ENCODE results near the gene GYPE.
"Not testable (repeated sequence)": the region's sequence is repeated elsewhere in the genome, so short reads cannot be mapped to it uniquely, and the experiment has no call there.

GYPE gene

DNA sequence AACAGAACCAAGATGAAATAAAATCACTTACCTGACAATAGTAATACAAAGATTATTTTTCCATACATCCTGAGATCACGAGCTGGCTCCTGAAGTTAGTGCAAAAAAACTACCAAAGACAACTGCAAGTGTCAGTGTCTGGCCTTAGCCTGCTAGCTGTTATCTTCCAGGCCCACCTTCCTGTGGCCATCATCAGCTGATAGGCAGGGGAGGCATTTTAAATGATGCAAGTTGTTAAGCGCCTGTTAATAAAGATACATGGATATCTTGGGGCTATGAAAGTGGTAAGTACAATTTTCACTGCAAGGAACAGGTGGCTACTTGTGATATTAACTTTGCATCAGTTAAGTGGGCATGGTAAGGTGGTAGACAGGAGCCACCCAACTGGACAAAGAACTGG, at the start of gene GYPE:
GYPE (minus strand) TSS at position 120 of the 400 bp plus-strand sequence; CDS start at position 68, 52 bp downstream.
- DNase-seq = not testable (repeated sequence)

DNA sequence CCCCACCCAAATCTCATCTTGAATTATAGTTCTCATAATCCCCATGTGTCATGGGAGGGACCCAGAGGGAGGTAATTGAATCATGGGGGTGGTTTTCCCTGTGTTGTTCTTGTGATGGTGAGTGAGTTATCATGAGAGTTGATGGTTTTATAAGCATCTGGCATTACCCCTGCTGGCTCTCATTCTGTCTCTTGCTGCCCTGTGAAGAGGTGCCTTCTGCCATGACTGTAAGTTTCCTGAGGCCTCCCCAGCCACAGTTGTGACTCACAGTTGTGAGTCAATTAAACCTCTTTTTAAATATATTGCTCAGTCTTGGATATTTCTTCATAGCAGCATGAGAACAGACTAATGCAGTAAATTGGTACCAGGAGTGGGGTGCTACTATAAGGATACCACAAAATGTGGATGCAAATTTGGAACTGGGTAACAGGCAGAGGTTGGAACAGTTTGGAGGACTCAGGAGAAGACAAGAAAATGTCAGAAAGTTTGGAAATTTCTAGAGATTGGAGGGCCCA, 46.2 kb upstream of the GYPE start:
- not testable (repeated sequence) for DNase-seq

DNA sequence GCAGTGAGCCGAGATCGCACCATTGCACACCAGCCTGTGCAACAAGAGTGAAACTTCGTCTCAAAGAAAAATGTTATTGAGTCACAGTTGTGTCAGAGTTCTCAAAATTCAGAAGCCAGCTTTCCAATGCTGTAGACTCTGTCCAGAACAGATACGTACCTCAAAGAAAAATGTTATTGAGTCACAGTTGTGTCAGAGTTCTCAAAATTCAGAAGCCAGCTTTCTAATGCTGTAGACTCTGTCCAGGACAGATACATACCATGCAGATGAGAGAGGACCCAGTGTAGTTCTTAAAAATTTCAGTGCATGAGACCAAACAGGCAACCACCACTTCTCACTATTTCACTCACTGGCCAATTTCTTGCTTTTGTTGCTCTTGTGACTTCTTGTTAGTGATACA, 45.6 kb upstream of the GYPE start:
- not testable (repeated sequence) for DNase-seq

DNA sequence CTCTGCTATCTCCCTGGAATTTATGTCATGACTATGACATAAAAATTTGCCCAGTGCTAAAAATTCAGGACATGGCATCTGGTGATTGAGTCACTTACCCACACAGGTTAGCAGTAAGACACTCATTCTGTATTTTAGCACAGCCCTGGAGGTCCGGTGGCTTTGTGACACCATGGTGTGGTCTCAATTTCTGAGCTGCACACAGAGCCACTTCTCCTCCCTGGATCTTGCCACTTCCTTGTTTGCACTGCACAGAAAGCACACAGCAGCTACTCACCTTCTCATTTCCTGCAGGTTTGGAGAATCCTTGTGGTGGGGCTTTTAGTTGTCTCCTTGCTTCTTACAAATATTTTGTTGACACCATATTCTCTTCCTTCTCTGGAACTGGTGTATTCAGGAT, 44.8 kb upstream of the GYPE start:
- DNase-seq = not testable (repeated sequence)

DNA sequence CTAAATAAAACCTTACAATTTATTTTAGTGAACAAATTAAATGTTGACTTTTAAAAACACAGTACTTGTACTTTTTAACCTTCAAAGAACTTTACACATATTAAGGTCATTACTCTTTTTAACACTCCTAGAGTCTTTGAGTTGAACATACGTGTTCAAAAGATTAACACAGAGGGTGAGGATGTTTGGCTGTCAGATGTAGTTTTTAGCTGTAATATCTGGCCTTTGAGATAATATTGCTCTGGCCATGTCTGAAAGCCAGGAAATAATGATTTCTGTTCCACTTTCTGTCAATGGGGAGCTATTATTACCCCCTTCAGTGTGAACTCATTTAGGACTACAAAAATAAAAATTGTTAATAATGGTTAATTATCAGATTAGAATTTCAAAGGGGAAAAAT, 42.1 kb upstream of the GYPE start:
- not testable (repeated sequence) for DNase-seq

DNA sequence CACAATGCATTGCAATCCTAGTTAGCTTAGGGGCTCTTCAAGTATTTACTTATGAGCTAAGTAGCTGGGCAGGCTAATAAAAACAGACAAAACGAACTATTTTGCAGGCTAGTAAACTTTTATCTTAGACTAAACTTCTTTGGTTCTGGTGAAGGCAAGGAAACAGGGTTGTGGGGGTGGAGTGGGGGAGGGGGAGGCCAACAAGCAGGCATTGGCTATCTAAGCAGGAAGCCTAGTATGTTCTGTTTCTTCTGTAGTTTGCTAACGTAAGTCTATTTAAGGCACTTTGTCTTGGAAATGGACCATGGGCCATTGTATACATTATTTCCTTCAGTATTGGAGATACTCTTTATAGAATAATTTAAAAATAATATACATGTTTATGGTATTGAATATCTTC, 35.3 kb upstream of the GYPE start:
- not testable (repeated sequence) for DNase-seq

DNA sequence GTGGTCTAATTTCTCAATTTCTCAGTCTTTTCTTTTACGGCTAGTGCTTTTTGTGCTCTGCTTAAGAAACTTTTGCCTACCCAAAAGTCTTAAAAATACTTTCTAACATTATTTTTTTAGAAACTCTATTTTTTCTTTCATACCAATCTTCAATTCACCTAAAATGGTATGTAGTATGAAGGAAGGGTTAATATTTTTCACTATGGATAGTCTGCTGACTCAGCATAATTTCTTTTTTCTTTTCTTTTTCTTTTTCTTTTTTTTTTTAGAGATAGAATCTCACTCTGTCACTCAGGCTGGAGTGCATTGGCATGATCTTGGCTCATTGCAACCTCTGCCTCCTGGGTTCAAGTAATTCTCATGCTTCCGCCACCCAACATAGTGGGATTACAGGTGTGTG, 34.2 kb upstream of the GYPE start:
- DNase-seq = no peak

DNA sequence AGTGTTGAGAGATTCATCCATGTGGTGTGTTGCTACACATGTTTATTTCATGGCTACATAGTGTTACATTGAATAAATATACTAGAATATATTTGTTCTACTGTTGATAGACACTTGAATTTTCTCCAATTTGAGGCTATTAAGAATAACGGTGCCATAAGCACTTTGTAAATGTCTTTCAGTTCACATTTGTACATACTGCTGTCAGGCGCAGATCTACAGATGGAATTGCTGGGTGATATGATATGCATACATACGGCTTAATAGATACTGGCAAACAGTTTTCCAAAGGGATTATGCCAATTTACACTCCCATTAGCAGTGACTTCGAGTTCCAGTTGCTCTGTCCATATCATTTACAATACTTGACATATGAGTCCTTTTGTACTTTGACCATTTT, 33.5 kb upstream of the GYPE start:
- DNase-seq = peak; percentile 0

DNA sequence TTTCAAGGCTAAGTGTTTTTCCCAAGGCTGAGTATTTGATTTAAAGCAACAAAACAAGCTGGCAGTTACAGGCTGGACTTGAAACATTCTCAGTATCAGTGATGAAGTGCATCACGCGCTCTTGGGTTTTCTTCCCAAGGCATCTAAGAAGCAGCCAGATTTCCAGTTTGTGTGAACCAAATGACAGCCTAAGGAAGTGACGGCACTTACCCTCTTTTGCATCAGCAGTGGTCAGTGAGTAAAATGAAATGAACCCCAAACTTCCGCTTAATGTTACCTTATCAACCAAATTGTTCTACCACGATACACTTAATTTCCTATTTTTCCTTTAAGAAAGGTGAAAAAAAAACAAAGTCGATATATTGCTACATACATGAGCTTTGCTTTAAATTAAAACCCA, 15.8 kb upstream of the GYPE start:
- DNase-seq = no peak

DNA sequence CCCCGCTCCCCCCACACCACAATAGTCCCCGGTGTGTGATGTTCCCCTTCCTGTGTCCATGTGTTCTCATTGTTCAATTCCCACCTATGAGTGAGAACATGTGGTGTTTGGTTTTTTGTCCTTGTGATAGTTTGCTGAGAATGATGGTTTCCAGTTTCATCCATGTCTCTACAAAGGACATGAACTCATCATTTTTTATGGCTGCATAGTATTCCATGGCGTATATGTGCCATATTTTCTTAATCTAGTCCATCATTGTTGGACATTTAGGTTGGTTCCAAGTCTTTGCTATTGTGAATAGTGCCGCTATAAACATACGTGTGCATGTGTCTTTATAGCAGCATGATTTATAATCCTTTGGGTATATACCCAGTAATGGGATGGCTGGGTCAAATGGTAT, 11.1 kb upstream of the GYPE start:
- not testable (repeated sequence) for DNase-seq

DNA sequence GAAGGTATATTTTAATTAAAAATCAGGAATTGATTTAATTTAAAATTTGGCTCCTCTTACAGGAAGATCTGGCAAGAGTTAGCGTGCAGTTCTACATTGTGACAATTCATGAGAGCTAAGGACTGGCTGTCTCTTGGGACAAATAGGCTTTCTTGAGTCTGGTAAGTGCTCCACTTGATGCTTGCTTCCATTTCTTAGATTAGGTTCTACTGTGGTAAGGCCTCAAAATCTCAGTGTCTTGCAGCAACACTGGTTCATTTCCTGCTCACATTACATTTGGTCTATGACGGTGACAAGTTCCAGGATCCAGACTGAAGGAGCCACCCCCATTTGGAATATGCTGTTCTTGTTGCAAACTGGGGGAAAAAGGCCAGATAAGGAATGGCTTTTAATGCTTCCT, 7.1 kb upstream of the GYPE start:
- not testable (repeated sequence) for DNase-seq

DNA sequence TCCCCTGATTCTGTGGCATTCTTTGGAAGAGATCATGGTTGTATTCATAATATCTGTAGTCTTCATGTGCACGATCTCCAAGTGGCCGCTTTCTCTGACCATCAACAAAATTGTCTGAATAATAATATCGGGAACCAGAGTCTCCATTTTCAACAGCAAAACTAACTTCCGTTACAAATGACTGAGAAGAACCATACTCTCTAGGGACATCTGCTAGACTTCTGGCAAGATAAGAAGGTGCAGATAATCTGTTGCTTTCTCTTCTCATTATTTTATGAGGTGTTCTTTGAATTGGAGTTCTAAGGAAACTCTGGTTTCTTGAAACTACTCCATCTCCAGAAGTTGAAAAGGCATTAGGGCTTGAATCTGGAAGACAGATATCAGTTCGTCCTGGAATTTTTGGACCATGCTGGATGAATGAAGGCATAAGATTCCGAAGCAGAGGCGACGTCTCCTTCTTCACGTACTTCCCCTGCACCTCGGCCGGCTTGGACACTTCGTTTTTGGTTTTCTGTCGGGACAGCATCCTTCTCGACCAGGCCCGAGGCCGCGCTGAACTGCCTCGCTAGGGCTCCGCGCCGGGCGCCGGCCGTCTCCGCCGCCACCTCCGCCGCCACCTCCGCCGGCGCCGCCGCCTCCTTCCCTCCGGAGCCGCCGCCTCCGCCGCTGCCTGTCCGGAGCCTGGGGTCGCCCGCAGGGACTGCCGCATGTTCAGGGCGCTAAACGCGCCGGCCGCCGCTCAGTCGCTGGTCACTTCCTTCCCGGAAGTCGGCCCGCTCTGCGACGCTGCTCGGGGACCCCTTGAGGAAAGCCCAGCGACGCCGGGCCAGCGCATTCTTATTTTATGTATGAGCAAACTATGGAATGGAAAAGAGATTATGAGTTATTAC, 6.4 kb upstream of the GYPE start:
- peak; percentile 49 for DNase-seq

DNA sequence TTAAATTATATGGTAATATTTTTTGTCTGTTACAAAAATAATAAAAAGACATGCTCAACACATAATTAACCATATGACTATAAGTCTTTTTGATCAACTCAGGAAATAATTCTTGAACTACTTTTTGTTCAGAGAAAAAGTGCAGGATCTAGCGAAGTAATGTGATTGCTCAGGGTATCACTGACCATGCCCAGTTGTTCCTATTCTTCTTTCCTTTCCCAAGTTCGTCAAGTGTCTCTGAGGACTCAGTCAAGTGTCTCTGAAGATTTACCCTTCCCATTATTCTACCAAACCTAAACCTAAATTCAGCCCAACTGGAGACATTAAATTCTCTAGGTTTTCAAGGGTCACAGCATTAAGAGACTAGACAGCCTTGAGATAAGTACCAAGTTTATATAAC, 5.5 kb upstream of the GYPE start:
- DNase-seq = not testable (repeated sequence)

DNA sequence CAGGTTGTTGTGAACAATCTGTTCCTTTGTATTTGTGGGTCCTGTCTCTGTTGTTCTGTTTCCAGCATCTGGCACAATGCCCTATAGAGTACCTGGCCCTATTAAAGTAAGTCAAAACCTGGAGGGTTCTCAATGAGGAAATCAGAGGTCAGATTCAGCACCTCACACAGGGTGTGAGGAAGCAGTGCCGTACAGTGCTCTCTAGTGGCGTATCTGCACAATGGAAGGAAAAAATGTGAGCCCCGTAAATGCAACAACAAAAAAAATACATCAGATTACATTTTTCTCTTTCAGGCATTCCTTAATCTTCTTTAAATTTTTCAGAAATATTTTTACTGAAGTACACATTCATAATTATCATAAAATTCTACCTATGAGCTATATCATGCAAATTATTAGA, 2.5 kb upstream of the GYPE start:
- DNase-seq = peak; percentile 45

DNA sequence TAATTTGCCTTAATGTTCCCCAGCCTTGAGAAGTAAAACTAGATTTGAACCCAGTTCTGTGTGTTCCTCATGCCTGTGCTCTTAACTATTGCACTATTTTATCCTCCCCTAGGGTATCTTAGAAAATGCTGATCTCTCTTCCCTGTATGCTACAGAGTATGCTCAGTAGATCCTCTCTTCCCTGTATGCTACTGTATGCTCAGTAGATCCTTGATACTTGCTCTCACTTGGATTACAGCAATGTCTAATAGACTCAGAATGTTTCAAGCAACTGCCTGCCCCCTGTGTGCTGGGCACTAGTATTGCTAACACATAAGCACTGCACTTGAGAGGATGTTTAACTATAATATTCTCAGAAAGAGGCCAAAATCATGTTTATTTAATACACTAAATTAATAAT, 928 bp downstream of the GYPE start:
- DNase-seq = not testable (repeated sequence)

DNA sequence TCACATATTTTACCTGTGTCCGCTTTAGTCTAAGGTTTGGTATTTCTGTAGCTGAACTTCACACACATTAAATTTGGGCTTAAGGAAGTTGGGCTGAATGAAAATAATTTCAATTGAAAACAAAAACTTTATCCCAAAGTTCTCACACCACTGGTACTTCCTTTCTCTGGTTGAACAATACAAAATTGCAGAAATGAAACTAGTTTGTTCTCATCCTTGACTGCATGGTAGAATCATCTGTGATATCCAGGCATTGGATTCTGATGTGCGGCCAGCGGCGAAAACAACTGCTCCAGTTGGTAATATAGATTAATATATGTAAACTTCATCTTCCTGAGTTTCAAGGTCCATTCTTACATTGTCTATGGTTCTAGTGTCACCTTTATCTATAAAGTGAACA, 15.0 kb downstream of the GYPE start:
- DNase-seq = not testable (repeated sequence)

DNA sequence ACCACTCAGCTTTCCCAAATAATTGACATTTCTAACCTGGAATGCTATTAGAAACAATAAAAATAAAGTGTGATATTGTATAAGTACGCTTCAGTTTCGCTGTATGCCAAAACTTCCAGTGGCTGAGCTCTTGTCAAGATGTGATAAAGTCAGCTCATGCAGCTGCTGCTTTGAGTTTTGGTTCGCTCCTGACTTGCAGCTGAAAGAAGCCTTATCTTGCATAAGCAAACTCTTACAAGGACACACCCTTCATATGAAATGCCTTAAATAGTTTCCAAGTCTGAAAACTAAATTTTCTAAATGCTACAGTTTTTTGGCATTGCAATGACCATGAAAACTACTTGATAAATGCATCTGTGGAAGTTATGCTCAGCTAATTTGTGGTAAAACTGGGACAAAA, 17.2 kb downstream of the GYPE start:
- DNase-seq = not testable (repeated sequence)

DNA sequence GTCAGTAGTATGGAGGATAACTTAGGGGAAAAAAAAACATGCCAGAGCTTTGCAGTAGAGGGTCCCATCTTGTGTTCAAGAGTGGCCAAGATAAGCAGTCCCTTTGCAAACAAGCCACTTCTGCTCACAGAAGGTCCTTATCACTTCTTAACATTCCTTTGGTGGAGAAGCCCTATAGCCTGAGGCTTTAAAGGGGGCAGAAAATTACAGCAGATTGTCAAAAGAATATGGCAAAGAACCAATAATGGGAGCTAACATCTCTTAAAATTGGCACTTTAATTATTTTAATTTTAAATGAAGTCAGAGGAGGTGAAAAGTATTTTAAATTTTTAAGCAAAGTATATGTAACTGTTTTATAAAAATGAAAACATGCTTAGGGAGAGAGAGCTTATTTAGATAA, 20.4 kb downstream of the GYPE start:
- DNase-seq = not testable (repeated sequence)

DNA sequence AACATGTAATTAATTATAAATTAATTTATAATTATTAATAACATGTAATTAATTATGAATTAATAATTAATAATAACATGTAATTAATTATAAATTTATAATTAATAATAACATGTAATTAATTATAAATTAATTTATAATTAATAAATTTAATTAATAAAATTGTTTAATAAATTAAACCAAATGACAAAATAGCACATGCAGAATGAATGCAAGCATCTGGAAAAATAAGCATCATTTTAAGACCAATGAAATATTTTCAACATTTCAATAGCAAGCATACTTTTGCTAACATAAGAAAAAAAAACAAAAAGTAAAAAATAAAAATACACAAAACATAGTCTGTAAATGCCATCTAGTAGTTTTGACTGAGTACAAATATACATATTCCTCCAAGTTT, 21.8 kb downstream of the GYPE start:
- no peak for DNase-seq

DNA sequence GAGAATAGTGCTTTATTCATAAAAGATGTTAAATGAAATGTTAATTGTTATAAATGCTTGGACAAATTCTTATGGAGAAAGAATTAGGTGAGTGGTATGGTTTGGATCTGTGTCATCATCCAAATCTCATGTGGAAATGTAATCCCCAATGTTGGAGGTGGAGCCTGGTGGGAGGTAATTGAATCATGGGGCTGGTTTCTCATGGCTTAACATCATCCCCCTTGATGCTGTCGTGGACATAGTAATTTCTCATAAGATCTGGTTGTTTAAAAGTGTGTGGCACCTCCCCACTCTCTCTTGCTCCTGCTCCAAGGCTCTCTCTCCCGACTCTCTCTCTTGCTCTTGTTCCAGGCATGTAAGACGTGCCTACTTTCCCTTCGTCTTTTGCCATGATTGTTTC, 22.5 kb downstream of the GYPE start:
- peak; percentile 2 for DNase-seq

DNA sequence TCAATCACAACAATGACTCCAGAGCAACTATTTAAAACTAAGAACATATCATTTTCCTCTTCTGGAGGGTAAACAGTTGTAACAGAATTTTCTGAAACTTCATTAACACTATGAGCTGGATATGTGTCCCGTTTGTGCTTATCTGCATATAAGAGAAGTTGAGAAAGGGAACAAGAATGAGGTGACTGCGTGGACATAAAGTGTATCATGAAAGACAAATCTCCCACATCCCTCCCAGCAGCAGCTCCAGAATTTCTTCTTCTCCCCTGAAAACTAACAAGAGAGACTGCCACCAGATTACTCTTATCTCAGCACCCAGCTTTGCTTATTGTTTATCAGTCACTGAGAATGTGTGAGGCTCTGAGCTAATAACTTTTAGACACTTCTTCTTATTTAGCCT, 25.8 kb downstream of the GYPE start:
- DNase-seq = not testable (repeated sequence)

DNA sequence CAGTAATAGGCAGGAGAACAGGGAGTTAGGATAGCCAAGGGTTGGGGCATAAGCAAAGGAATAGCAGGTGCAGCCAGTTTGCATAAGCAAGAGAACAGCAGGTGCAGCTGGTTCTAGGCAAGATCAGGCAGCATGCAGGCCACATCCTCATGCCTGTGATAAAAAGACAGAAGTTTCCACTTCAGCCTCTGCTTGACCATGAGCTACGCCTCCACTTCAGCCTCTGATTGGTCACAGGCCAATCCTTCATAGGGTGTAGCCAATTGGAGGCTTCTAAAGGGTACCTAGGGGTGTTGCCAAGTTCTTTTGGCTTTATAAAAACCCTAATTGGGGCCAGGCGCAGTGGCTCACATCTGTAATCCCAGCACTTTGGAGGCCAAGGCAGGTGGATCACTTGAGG, 30.0 kb downstream of the GYPE start:
- not testable (repeated sequence) for DNase-seq

DNA sequence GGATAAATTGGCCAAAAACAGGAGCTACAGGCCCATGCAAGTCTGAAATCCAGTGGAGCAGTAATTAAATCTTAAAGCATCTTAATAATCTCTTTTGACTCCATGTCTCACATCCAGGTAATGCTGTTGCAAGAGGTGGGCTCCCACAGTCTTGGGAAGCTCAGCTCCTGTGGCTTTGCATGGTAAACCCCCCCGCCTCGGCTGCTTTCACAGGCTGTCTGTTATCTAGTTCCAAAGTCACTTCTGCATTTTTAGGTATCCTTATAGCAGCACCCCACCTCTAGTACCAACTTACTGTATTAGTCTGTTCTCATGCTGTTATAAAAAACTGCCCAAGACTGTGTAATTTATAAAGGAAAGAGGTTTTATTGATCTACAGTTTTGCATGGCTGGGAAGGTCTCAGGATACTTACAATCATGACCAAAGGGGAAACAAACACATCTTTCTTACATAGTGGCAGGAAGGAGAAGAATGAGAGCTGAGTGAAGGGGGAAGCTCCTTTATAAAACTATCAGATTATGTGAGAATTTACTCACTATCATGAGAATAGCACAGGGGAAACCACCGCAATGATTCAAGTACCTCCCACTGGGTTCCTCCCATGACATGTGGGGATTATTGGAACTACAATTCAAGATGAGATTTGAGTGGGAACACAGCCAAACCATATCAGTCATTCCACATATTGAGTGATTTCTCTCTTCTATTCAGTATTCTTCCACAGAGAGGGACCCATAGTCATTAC, 34.7 kb downstream of the GYPE start:
- DNase-seq = not testable (repeated sequence)

DNA sequence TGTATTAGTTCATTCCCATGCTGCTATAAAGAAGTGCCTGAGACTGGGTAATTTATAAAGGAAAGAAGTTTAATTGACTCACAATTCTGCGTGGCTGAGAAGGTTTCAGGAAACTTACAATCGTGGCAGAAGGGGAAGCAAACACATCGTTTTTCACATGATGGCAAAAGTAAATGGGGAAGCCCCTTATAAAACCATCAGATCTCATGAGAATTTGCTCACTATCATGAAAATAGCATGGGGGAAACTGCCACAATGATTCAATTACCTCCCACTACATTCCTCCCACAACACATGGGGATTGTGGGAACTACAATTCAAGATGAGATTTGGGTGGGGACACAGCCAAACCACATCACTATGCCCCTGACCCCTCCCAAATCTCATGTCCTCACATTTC, 35.4 kb downstream of the GYPE start:
- DNase-seq = not testable (repeated sequence)

Measured in NCI-H82 (cell line).